Body of pancreas (tissue), 4 donors: Measurements from ENCODE around the gene VPS4B. TPM values are rescaled to one million over a fixed set of nuclear protein-coding genes. Genes with fewer than 3 reads are reported as not detected.
A peak's percentile ranks its signal among the peaks of the same experiment; 100 is the strongest.

Experiments
- ATAC-seq: fragments of 150-250 bp; one replicate; pipeline ENCODE4 v1.9.1; 2016
- DNase-seq, 4 donors: peaks; one replicate each; pipeline ENCODE4 v3.0.0-alpha.2; 2019
- H3K27ac ChIP-seq, 4 donors: fragments of 200-600 bp; sonication (generic); 1 replicate in 3 of 4; 2 replicates in 1 of 4; pipeline versions ENCODE4 v1.5.1 to v1.6.1; 2016 to 2019; ENCODE audit warnings: mild to moderate bottlenecking in 1 of 4, mixed read lengths in 1 of 4, moderate library complexity in 1 of 4
- H3K27me3 ChIP-seq, 2 donors: fragments of 200-600 bp; sonication (generic); one replicate each; pipeline ENCODE4 v1.6.0; 2016; ENCODE audit warnings: mild to moderate bottlenecking in 1 of 2
- H3K36me3 ChIP-seq, 2 donors: fragments of 200-600 bp; sonication (generic); replicated peaks in 1 of 2; 2 replicates each; pipeline ENCODE4 v1.5.1; 2016; ENCODE audit warnings: low read depth in 2 of 2; ENCODE audit not compliant: insufficient read depth in 1 of 2
- H3K4me1 ChIP-seq: fragments of 200-600 bp; sonication (generic); one replicate; pipeline ENCODE4 v1.6.0; 2016
- H3K4me3 ChIP-seq, 2 donors: fragments of 200-600 bp; sonication (generic); 1 replicate in 1 of 2; 2 replicates in 1 of 2; pipeline ENCODE4 v1.5.1; 2016 to 2019
- H3K9me3 ChIP-seq, 3 donors: fragments of 200-600 bp; sonication (generic); 1 replicate in 2 of 3; 2 replicates in 1 of 3; pipeline ENCODE4 v1.5.1; 2016
- POLR2A ChIP-seq, 3 donors: fragments of 450-650 bp; IDR thresholded peaks; one replicate each; pipeline ENCODE4 v1.6.1; 2016; ENCODE audit warnings: antibody characterized with exemption in 3 of 3, mild to moderate bottlenecking in 2 of 3
- WGBS, 2 donors: methylation state at CpG; one replicate each; pipeline ENCODE4 v1.1.5; 2017; 5-methylcytosine and 5-hydroxymethylcytosine counted together
- intact Hi-C: fragments of 100-400 bp; cut with DNase I; formaldehyde crosslinking; loops from one replicate; pipeline ENCODE4 v1.15.1; 2023
- total RNA-seq, 2 donors: library from RNA; depleted of rRNA; stranded (reverse); fragments of >200 nt; gene quantifications; one replicate each; pipeline ENCODE4 v1.1.0, GENCODE V29; 2016
- TF ChIP-seq, protein P1 (sequence below), 7 experiments: fragments of 450-650 bp in 4 of 7; fragments of 200-600 bp in 3 of 7; sonication (generic) in 3 of 7; IDR thresholded peaks; one replicate each; pipeline ENCODE4 v1.5.1; 2016 to 2019; ENCODE audit warnings: antibody characterized with exemption in 7 of 7

Gene VPS4B
- total RNA-seq, 2 donors from 2014 or later: 16.2 to 20.2 TPM

DNA sequence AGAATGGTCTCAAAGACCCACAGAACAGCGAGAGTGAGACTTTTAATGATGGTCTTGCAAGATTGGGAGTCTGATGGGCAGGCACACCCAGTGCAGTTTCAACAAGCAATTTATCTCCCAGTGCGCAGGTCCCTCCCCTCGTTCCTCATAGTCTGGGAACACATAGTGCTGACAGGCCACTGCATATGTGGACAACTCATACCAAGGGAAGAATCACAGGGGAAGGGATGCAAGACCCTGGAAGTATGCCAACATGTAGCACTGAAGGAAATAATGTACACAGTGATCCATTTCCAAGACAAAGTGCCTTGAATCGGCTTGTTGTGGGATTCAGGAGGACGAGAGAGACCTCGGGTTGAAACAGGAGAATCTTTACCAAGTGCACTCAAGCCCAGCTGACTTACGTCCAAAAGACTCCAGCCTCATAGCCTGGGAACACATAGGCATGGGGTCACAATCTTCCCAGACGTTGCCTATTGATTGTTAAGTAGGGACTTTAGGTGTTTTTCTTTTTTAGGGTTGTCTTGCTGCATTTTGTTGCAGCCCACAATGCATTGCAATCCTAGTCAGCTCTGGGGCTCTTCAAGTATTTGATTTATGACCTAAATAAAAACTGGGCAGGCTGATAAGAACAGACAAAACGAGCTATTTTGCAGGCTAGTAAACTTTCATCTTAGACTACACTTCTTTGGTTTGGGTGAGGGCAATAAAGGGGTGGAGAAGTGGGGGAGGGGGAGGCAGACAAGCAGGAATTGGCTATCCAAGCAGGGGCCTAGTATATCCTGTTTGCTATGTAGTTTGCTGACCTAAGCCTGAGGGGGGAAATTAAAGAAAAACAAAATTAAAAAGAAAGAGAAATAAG is 29.8 kb upstream of the VPS4B start:
- ATAC-seq (peak; percentile 40), DNase-seq (no peak)
- Histone ChIP-seq H3K4me1 (peaks cover 20% of the 10 kb centered on the region), H3K4me3 (no peak overlapping the region), H3K9me3 (no peaks in the 10 kb centered on the region), H3K27me3 (no peaks in the 10 kb centered on the region), H3K27ac (peak overlapping the region in 3 of 4 donors; percentile 14 to 56 (median 52)), H3K36me3 (no peaks in the 10 kb centered on the region)
- WGBS, 2 donors: 49 to 52% methylated on average over 9 of the region's 9 CpGs
- TF ChIP-seq, protein P1, sequence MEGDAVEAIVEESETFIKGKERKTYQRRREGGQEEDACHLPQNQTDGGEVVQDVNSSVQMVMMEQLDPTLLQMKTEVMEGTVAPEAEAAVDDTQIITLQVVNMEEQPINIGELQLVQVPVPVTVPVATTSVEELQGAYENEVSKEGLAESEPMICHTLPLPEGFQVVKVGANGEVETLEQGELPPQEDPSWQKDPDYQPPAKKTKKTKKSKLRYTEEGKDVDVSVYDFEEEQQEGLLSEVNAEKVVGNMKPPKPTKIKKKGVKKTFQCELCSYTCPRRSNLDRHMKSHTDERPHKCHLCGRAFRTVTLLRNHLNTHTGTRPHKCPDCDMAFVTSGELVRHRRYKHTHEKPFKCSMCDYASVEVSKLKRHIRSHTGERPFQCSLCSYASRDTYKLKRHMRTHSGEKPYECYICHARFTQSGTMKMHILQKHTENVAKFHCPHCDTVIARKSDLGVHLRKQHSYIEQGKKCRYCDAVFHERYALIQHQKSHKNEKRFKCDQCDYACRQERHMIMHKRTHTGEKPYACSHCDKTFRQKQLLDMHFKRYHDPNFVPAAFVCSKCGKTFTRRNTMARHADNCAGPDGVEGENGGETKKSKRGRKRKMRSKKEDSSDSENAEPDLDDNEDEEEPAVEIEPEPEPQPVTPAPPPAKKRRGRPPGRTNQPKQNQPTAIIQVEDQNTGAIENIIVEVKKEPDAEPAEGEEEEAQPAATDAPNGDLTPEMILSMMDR (IDR thresholded peaks at IDR 0.05): no peak
- TF ChIP-seq POLR2A (IDR thresholded peaks at IDR 0.05): no peak
- intact Hi-C loops: no loop called here

DNA sequence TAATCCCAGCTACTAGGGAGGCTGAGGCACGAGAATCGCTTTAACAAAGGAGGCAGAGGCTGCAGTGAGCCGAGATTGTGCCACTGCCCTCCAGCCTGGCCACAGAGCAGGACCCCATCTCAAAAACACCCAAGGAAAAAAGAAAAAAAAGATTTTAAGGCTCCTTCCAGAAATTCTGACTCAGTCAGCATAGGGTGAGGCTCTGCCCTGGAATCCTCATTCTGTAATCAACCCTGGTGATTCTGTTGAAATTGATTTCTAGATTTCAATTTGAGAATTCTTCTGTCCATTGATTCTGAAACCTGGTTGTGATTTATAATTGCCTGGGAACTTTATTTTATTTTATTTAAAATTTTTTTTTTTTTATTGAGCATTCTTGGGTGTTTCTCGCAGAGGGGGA is 27.1 kb upstream of the VPS4B start:
- H3K4me1 ChIP-seq: peaks cover 20% of the 10 kb centered on the region
- H3K9me3 ChIP-seq: no peaks in the 10 kb centered on the region
- TF ChIP-seq, protein P1 (IDR thresholded peaks at IDR 0.05): no peak
- TF ChIP-seq POLR2A (IDR thresholded peaks at IDR 0.05): no peak
- intact Hi-C loops: no loop called here
- 90 to 95% methylated on average over 4 of the region's 4 CpGs for WGBS, 2 donors
- H3K27ac ChIP-seq: no peak overlapping the region
- DNase-seq: no peak
- ATAC-seq: no peak
- no peak overlapping the region for H3K4me3 ChIP-seq
- H3K36me3 ChIP-seq: no peaks in the 10 kb centered on the region
- H3K27me3 ChIP-seq: no peaks in the 10 kb centered on the region

DNA sequence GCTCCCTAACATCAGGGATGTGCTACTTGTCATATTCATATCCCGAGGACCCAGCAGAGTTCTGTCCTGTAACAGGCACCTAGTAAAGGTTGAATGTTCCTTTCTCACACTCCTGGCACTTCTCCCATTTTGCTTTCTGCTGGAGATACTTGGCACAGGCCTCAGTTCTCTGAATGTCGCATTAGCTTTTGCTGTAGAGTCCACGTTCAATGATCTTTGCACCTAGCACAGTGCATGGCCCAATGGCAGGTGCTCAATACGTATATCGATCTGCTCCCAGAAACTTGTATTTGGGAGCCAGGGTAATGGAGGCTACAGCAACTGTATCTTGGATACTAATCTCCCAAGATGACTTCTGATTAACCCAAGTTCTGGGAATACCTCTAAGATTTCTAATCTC is 24.8 kb upstream of the VPS4B start:
- DNase-seq: no peak
- ATAC-seq: no peak
- intact Hi-C loops: no loop called here
- no peak overlapping the region for H3K27ac ChIP-seq
- TF ChIP-seq POLR2A (IDR thresholded peaks at IDR 0.05): no peak
- TF ChIP-seq, protein P1 (IDR thresholded peaks at IDR 0.05): no peak
- 49 to 65% methylated on average over 5 of the region's 5 CpGs for WGBS, 2 donors
- no peaks in the 10 kb centered on the region for H3K9me3 ChIP-seq
- H3K27me3 ChIP-seq: no peaks in the 10 kb centered on the region
- H3K36me3 ChIP-seq: no peaks in the 10 kb centered on the region
- peaks cover 7% of the 10 kb centered on the region for H3K4me1 ChIP-seq
- no peak overlapping the region for H3K4me3 ChIP-seq

DNA sequence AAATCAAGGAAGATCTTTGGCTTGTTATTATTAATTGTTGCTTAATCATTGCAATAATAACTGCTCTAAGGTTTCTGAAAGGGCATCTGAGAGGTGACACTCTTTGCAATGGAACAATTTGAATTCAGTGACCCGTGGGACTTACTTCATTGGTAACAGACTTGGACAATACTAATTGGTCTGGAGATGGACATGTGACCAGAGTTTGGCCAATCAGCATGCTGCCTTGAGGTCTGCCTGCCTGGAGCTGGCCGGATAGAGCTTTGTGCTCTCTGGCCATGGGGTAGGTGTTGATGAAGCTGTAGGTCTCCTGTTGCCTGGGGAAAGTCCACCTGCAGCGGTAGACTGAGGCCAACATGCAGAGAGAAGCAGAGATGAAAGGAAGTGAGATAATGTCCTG is 24.0 kb upstream of the VPS4B start:
- DNase-seq (no peak), ATAC-seq (no peak)
- no peaks in the 10 kb centered on the region for H3K27me3 ChIP-seq
- intact Hi-C loops: no loop called here
- H3K9me3 ChIP-seq: no peaks in the 10 kb centered on the region
- TF ChIP-seq, protein P1 (IDR thresholded peaks at IDR 0.05): no peak
- no peak for TF ChIP-seq POLR2A (IDR thresholded peaks at IDR 0.05)
- no peak overlapping the region for H3K27ac ChIP-seq
- H3K36me3 ChIP-seq: no peaks in the 10 kb centered on the region
- WGBS, 2 donors: 93 to 94% methylated on average over 3 of the region's 3 CpGs
- H3K4me1 ChIP-seq: no peaks in the 10 kb centered on the region
- H3K4me3 ChIP-seq: no peak overlapping the region

DNA sequence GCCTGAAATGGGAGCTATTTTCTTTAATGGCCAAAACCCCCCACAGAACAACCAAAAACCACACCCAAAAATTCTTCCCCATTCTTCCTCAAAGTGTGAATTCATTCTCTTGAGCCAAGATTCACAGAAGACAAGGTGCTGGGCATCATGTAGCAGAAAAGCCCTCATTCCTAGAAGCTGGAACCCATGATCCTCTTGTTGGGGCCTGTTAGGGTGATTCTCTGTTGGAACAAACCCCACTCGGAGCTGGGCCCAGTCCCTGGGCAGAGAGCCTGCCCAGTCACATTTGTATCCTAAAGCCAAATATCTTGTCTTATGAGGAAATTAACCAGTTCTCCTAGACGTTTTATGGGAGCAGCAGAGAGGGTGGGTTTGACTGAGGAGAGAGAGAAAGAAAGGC is 22.8 kb upstream of the VPS4B start:
- Histone ChIP-seq H3K9me3 (no peaks in the 10 kb centered on the region), H3K27me3 (no peaks in the 10 kb centered on the region), H3K36me3 (no peaks in the 10 kb centered on the region), H3K27ac (peak overlapping the region in 1 of 4 donors; percentile 49), H3K4me3 (no peak overlapping the region), H3K4me1 (no peaks in the 10 kb centered on the region)
- WGBS, 2 donors: 29 to 52% methylated on average over 1 to 2 of the region's 2 CpGs
- DNase-seq (no peak), ATAC-seq (no peak)
- intact Hi-C loops: no loop called here
- TF ChIP-seq, protein P1 (IDR thresholded peaks at IDR 0.05): no peak
- no peak for TF ChIP-seq POLR2A (IDR thresholded peaks at IDR 0.05)
